HG03565 (cell line): Measurements from ENCODE around the gene ARHGAP32.

Source experiments
- ATAC-seq: cut with Tn5 transposase; IDR thresholded peaks from one replicate; pipeline ENCODE4 v1.9.1; 2021; ENCODE audit warnings: mild to moderate bottlenecking, moderate library complexity; ENCODE audit not compliant: unreplicated experiment

The ARHGAP32 gene

DNA sequence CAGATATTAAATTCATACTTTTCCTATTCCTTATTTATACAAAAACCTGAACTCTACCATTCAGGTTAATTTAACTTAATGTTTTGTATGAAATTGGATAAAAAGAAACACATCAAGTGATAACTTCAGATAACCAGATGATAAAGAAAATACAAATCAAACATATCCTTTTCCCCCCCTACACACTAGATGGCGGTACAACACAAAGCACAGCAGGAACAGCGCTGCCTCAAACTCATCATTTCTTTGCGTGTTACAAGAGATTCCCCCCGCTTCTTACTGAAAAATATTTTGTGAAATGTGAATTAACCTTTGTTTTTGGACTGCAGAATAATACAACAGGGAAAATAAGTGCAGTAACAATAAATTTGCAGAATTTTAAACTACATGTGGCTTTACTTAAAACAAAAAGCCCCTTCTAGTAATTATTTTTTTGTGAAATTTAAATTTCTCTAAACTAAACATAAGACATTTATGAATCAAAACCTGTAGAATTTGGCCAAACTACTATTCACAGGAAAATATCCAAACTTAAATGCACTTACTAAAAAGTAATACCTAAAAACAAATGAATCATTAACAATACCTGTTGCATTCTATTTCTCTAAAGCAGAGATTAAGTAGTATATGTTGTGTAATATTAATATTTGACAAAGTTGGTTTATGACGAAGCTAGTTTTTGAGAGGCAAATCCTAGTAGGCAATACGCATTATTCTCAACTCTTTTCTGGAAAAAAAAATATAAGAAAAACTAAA lies 74.4 kb downstream of the ARHGAP32 start:
- ATAC-seq = peak; percentile 59

DNA sequence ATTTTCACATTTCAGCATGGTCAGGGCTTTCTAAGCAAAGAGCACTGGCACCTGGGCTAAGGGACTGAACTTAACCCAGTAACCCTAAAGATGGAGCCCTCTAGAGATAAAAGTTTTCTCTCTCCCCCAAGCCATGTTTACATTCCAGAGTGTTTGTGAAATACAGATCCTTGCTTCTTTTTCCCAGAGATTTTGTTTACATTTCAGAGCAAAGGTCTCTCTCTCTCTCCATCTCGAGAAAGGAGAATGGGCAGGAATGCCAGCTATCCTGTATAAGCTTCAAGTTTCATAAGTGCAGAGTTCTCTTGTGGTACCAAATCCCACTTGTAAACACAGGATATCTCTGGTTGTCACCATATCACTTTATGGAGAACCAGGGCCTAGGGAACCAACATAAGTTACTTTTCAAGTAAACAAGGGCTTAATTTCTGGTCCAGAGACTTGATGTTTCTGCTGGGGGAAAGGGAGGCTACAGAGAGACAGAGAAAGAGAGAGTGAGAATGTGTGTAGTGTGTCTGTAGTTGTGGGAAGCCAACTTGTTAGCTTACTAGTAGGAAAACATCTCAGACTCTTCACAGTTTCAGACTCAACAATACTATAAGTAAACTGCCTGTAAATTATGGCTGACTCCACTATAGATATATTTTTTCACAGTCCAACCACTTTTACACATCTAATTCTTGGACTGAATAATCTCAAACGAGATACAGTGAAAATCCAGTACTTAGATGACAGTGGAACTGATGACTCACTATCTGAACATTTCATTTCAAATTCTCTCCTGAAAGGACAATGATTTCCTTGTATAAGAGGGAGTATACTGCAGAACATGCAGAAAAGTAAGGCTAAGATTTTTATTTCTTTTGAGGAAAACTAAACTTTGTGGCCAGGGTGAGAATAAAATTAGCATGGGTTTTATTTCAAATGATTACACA lies 76.2 kb downstream of the ARHGAP32 start:
- no peak for ATAC-seq

DNA sequence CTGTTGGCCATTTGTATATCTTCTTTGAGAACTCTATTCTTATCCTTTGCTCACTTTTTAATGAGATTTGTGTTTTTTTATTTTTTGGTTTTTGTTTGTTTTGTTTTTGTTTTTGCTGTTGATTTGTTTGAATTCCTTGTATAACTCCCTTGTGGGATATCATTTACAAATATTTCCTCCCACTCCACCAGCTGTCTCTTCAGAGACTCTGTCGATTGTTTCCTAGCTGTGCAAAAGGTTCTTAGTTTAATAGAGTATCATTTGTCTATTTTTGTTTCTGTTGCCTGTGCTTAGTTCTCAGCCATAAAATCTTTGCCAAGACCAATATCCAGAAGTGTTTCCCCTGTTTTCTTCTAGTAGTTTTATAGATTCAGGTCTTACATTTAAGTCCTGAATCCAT lies 82.4 kb downstream of the ARHGAP32 start:
- no peak for ATAC-seq

DNA sequence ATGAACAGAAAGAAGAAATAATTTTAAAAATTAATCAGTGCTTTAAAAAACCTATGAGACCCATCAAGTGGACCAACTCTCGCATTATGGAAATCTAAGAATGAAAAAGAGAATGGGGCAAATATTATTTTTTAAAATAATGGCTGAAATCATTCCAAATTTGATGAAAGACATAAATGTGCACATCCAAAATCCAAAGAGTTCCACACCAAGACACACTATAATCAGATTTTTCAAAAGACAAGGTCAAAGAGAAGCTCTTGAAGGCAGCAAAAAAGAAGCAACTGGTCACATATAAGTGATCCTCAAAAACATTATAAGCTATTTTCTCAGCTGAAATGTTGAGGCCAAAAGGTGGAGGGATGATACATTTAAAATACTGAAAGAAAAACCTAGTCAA lies 85.3 kb downstream of the ARHGAP32 start:
- no peak for ATAC-seq

DNA sequence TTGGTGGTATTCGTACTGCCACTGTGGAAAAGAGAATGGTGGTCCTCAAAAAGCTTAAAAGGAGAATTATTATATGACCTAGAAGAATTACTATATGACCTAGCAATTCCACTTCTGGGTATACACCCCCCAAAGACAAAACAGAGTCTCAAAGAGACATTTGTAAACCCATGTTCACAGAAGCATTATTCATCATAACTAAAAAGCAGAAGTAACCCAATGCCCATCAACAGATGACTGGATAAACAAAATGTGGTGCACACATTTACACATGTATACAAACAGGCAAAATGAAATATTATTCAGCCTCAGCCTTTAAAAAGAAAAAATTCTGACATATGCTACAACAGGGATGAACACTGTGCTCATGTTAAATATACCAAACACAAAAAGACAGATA lies 89.4 kb downstream of the ARHGAP32 start:
- no peak for ATAC-seq

DNA sequence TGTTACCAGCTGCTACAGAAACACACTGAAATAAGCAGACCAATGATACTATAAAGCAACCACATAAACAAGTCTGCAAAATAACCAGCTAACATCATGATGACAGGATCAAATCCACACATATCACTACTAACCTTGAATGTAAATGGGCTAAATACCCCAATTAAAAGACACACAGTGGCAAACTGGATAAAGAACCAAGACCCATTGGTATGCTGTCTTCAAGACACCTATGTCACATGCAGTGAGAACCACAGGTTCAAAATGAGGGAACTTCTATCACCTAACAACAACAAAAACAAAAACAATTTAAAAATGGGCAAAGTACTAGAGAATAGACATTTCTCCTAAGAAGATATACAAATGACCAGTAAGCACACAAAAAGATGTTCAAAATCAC lies 89.9 kb downstream of the ARHGAP32 start:
- ATAC-seq = no peak

DNA sequence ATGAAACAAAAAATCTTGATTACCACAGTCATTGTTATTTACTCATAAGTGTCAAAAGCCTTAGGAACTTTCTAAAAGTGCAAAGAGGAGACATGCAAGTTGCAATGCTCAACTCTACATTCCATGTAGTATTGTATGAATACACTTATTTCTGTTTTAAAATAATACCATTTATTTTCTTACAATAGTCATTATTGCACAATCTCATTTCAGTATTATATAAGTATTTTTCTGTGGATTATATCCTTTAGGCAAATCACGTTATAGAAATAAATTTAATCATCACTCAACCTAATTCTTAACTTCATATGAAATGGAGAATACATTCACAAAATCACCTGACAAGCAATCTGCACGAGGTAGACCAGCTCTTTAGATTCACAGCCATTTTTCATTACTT lies 98.8 kb downstream of the ARHGAP32 start:
- ATAC-seq = no peak

DNA sequence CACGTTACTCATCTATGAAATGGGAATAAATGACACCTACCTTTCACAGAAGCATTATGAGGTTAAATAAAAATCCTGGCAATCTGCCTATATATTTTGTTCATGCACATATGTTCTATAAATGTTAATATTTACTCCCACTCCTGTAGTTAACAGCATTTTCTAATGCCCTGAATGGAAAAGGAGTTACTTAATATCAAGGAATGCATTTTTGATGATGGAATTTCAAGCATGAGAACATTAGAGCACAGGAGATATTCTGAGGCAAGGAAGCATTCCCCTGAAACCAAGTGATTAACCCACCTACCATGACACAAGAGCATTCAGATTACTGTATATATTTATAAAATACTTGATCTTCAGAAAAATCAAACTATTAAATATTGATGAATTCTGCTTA lies 102.1 kb downstream of the ARHGAP32 start:
- ATAC-seq = no peak

DNA sequence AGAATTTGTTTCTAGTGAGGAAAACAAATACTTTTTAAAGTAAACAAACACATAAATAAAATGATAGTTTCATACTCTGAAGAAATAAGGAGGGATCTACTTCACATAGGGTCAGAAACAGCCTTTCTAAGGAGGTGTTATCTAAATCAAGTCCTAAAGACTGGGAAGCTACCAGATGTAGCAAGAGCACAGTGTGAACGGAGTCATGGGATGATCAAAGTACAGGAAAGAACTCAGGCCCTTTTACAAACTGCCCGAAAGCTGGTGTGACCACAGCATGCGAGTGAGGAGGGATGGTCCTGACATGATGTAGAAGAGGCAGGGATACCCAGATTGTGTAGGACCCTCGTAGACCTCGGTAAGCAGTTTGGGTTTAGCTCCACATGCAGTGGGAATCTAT lies 102.8 kb downstream of the ARHGAP32 start:
- ATAC-seq = no peak

DNA sequence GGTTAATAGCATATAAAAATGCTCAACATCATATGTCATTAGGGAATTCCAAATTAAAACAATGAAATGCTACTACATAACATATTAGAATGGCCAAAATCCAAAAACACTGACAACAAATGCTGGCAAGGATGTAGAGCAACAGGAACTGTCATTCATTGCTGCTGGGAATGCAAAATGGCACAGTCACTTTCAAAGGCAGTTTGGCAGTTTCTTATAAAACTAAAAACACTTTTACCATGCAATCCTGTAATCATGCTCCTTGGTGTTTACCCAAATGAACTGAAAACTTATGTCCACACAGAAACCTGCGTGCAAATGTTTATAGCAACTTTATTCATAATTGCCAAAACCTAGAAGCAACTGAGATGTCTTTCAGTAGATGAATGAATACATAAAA lies 105.1 kb downstream of the ARHGAP32 start:
- ATAC-seq = no peak

DNA sequence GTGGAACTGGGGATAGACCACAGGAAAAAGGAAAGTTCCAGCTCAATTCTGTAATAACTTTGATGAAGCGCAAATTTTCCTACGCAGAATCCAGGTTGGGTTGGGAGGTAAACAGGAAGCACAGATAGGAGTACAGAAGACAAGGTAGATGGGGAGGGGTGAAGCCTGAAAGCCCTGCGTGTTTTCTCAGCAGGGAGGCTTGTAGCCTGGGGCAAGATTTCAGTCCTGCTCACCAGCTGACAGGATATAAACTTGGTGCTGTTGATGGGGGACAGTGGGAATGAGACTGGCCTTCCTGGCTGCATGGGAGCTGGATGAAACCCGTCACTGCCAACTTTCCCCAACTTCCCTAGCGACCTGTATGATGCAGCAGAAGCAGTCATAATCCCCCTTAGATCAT lies 114.9 kb downstream of the ARHGAP32 start:
- no peak for ATAC-seq

DNA sequence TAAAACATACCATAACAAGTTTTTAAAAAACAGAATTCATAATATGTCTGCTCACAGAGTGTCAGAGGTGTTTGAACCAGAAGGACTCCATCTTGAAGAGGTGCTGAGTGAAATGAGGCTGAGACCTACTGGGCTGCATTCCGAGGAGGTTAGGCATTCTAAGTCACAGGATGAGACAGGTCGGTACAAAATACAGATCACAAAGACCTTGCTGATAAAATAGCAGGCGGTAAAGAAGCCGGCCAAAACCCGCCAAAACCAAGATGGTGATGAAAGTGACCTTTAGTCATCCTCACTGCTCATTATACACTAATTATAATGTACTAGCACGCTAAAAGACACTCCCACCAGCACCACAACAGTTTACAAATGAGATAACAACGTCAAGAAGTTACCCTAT lies 116.4 kb downstream of the ARHGAP32 start:
- ATAC-seq = no peak

DNA sequence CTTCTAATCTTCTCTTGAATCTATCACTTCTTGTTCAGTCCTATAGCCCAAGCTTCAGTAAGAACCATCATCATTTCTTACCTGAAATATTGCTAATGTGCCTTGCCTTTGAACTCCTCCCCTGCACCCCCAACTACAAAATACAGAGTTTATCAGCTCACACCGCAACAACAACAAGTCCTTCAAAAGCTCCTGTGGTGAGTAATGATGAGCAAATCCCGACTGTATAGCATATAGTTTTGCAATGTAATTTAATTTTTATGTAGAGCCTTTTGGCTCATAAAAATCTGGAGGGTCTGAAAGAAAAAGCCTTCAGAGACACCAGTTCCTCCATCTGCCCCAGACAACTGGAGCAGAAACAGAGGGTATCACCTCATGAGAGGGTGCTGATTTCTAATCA lies 124.7 kb downstream of the ARHGAP32 start:
- no peak for ATAC-seq

DNA sequence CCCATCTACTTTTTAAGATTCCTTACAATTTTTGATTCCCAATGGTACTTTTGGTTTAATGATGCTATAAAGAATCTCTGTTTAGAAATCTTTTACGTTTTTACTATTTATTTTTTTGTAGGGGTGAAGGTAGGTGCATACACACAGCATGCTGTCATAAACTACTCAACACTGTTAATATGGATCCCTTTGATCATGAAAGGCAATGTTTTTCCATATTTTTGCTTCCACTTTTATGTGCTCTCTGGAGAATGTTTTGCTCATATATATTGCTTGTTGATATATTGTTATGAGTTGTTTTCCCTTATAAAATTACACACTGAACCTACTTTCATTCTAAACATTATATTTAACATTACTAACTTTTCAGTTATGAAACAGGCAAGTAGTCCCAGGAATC lies 125.9 kb downstream of the ARHGAP32 start:
- ATAC-seq = no peak

DNA sequence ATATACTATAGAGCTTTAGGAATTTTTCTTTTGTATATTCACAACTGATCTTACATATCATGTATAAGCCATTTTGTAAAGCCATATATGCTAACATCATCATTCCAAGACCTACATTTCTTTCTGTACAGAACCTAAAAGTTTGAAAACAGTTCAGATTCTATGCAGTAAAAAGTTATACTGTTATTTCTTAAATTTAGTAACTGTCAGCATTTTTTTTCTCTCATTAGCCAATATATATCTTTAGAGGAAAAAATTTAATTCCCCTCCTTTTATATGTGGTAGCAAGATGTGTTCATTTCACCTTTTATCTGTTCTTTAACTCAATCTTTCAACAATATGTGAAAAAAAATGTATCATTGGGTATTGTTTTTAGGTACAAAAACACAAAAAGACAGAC lies 129.0 kb downstream of the ARHGAP32 start:
- ATAC-seq = no peak

DNA sequence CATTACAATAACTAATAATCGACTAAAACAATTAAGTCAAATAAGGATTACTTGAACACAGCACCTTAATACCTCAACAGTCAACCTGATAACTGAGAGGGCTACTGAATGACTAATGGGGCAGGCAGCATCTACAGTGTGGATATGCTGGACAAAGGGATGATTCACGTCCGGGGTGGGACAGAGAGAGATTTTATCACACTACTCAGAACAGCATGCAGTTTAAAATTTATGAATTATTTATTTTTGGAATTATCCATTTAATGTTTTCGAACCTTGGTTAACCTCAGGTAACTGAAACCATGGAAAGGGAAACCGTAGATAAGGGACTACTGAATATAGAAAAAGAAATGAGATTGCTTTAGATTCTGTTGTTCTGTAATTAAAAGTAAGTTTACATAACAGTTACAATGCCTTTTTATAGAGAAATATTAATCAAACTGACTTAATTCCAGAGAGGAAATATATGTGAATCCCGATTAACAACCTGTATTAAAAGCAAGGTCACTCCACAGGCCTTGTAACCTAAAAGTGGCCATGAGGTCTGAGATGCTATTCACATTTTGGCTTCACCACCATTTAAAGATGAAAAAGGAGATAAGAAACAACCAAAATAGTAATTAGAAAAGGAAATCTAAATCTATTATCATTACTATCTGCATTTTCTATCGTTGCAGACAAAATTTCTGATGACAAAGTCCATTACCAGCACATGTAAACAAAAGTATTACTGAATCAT lies 130.5 kb downstream of the ARHGAP32 start:
- ATAC-seq = no peak

DNA sequence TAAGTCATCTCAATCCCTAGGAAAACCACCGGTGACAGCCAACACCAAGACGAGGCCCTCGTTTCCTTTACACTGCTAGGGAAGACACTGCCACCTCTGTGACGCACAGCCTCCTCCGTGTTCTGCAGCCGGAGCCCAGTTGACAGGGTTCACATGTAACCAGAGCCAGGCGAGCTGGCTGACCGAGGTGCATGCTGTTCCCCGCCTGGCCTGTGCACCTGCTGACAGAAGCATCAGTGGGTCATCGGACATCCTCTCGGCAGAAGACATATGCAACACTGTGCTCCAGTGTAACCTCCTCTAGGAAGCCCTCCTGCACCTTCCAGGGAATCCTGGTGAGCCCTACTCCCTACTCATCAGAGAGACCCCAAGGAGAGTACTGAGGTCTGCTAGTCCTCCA lies 135.2 kb downstream of the ARHGAP32 start:
- ATAC-seq = no peak

DNA sequence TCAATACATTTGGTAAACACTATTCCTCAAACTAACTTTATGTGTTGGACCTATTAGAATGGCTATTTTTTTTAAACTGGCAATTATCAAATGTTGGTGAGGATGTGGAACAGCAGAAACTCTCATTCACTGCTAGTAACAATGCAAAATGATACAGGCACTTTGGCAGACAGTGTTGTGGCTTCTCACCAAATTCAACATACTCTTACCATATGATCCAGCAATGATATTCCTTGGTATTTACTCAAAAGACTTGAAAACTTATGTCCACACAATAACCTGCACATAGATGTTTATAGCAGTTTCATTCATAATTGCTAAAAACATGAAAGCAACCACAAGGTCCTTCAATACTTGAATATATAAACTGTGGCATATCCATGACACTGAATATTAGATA lies 136.9 kb downstream of the ARHGAP32 start:
- no peak for ATAC-seq

DNA sequence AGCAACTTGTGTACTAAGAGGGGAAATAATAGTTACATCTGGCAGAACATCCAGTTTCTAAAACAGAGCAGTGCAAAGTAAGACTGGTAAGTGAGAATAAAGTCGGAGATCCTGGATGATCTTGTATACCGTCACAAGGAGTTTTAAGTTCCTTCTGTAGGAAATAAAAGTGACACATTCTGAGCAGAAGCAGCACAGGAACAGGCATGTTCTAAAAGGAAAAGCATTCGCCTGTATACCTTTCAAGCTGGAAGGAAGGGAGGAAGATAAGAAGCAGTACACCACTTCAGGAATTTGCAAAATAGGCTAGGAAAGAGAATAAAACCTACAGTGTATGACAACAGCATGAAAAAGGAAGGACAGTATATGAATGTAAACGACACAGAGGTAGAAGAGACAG lies 143.2 kb downstream of the ARHGAP32 start:
- ATAC-seq = no peak

DNA sequence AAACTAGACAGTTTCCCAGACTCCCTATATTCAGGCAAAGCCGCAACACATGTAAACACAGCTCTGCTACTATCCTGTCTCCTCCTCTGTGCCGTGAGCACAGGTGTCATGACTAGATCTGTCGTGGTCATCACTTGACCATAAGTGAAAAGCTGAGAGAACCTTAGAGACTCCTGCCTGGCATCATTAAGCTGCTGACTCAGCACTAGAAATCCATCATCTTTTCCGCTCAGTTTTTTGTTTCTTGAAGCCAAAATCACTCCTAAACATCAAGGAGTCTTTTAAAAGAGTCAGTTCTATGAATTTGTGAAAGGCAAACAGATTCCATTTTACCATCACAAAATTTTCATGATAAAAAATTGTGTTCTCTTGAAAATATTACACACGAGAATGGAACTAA lies 147.0 kb downstream of the ARHGAP32 start:
- no peak for ATAC-seq

DNA sequence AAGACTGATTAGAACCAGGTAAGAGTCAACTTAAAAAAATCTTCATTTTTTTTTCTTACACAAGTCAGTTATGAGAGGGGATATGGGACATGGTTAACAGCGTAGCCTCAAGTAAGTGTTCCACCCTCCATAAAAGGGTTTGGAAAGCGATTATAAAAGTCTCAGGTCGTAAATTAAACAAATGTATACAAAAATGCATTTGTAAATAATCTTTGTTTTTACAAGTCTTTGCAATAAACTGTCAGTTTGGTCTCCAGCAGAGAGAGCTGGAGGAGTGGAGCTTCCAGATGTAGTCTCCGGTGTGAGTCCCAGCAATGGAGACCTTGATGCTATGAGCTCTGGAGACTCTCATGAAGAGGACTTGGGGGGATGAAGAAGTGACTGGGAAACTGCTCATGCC lies 149.6 kb downstream of the ARHGAP32 start:
- no peak for ATAC-seq

DNA sequence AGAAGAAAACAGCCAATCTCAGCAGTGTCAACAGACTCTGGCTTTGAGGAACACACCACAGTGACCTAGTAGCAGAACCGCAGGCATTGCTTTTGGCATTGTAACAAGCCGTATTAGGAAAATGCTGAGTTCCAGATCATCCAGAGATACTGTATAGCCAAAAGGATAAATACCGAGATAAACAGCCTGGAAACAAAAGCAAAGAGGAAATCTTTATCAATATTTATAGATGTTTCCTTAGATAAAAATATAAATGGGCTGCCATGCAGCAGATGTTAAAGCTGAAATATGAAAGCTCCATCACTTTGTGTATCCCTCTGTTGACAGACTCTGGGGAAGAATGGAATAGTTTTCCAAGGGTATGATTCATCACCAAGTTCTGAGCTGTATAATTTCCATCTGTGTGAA lies 150.5 kb downstream of the ARHGAP32 start:
- ATAC-seq = no peak
